ENCODE data around the gene TMCO4.
A peak's percentile ranks its signal among the peaks of the same experiment; 100 is the strongest.

TMCO4 gene

DNA sequence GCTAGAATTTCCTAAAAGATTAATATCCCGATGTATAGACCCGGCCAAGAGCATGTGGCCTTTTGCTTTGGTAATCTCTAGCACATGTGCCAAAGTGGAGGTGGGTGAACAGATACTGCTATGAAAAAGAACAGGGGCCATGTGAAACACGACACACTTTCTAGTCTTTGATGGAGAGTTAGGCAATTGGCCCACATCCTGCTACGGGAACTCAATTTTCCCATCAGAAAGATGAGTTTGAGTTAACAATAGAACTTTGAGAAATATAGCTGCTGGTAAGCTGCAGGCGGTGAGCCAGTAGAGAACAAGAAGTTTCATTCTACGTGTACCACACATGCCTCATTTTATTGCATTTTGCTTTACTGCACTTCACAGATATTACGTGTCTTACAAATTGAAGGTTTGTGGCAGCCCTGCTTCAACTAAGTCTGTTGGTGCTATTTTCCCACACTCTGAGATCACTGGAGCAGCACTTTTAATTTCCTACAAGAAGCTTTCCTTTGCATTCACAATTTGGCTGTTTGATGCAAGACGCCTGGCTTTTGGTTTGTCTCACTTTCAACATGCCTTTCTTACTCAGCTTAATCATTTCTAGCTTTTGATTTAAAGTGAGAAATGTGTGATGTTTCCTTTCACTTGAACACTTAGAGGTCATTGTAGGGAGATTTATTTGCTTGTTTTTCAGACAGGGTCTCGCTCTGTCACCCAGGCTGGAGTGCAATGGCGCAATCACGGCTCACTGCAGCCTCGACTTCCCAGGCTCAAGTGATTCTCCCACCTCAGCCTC, 88.7 kb downstream of the TMCO4 start:
- no peak for DNase-seq

DNA sequence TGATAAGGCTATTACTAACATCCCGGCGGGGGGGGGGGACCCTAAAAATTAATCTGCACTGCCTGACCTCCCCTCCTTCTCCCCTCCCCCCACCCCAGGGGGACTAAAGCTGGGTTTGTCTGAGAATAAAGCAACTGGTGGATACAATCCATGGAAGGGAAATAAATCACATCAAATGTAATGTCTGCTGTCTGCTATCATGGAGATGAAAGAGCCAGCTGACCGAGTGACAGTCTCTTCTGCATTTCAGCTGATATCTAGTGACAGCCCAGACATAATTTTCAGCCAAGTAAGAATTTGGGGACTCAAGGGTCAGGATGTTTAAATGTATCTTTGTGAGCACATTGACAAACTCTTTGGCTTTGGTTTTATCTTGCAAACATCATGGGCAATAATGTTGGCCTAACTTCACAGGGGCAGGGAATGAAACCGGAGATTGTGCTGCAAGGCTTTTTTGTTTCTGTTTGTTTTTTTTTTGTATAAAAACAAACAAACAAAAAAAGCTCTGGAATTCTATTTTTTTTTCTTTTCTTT, 90.4 kb downstream of the TMCO4 start:
- DNase-seq, result no peak

DNA sequence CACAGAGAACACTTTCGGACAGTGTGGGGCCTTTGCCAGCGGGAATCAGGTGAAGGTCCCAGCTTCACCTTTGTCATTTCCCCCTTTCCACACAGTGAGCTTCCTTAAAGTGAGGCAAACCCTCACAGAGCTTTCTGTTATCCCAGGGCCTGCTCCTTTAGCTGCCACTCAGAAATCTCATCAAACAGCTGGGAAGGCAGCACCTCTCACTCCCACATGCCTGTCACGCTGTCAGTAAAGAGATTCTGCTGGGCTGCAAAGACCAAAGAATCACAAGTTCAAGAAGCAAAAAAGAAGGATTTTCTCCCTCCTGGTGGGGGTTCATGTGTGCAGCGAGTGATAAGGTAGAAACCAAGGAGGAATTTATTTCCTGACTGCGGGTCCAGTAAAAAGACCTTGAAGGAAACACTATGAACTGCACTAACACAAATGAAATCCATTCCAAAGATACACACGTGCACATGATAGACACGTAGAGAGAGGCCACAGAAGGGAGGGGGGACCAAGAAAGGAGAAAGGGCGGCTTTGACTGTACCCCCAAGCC, 91.1 kb downstream of the TMCO4 start:
- no peak for DNase-seq

DNA sequence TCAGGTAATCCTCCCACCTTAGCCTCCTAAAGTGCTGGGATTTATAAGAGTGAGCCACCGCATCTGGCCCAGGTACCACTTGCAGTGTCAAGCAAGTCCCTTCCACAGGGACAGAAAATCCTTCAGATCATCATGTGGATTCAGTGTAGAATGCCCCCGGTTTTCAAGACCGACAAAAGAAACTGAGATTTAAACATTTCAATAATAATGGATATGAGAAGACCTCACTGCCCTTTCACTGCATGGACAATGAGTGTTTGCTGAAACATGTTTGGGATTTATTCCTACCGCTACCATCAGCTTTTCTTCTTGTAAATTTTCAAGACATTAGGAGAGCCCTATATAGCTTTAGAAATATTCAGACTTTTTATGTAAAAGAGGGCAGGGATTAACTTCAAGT, 93.6 kb downstream of the TMCO4 start:
- no peak for DNase-seq

DNA sequence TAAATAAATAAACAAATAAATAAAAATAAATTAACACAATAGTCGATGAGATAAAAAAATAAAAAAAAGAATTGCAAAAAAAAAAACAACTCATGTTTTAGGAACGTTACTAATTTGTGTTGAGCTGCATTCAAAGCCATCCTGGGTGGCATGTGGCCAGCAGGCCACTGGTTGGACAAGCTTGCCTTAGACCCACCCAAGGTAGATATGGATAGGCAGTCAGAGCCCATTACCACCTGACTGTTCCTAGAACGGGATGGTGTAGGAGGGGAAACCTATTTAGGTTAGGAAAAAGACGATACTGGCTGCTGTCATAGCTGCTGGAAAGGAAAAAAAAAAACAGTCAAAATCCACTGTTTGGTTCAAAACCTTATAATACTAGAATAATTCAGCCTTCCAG, 94.3 kb downstream of the TMCO4 start:
- DNase-seq, result no peak

DNA sequence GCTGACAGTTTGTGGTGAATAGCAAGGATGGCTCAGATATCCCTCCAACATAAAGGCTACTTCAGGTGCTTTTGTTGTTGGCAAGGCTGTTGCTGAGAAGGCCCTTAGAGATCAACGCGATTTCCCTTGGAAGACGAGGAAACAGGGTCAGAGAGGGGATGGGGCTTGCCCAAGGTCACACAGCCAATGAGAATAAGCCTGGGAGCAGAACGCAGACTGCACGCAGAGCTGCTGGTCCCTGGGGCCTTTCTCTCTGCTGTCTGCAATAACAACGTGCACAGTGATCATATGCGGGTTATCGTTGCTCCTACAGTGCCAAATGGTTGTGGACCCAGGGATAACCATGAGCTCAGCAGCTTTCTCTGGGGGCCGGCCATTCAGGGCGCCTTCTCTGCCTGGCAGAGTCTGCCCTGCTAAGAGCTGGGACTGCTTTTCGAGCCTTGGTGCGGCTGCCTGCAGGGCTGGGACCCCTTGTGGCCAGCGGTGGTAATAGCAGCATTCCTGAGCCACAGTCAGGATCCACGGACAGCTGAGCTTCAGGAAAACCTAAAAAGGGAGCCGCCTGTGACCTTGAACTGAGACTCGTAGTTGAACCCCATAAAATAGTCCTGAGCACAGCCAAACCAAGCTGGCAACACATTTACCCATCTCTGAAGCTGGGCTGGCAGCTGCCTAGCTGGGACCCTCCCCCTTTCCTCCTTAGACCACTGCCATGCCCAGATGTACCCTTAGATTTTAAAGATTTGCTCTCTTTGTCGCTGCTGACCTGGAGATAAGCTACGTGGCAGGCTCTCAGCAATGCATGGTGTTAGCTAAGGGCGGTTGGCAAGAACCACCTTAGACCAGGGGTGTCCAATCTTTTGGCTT, 95.2 kb downstream of the TMCO4 start:
- peak in 1 of 2 experiments; percentile 61 for DNase-seq

DNA sequence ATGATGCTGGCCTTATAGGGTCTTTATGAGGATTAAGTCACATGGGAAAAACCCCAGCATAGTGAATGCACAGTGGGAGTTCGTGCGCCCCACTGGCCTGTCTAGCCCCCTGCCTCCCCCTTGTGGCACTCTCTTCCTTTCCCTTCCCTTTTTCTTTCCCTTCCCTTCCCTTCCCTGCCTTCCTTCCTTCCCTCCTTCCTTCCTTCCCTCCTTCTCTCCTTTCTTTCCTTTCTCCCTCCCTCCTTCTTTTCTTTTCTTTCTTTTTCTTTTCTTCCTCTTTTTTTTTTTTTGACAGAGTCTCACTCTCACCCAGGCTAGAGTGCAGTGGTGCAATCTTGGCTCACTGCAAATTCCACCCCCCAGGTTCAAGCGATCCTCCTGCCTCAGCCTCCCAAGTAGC, 96.4 kb downstream of the TMCO4 start:
- no peak for DNase-seq

DNA sequence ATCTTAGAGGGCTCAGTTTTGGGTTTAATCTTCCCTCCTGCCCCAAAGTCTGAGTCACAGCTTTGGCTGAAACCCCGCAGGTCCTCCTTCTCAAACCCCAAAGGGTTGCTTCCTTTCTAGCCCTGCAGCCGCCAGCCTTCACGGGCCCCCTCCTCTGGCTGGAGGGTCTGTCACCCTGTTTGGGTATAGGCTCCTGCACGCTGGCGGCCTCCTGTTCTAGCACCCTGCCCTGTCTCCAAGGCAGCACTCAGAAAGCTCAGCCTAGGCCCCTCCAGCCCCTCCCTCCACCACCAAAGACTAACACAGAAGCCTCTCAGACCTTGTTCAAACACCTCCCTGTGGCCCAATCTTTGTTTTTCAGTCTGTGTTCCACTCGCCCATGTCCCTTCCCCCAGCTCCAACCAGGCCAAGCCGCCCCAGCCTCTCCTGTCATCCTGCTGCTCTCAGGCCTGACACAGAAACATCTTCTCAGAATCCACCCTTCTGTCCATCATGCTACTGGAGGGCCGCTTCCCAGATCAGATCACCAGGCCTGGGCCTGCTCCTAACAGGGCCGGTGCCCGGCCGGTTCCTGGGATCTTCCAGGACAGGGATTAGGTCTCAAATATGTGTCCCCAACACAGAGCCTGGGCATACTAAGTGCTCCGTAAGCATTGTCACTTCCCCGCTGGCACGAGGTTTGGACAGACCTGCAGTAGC, 99.5 kb downstream of the TMCO4 start:
- DNase-seq, result no peak

DNA sequence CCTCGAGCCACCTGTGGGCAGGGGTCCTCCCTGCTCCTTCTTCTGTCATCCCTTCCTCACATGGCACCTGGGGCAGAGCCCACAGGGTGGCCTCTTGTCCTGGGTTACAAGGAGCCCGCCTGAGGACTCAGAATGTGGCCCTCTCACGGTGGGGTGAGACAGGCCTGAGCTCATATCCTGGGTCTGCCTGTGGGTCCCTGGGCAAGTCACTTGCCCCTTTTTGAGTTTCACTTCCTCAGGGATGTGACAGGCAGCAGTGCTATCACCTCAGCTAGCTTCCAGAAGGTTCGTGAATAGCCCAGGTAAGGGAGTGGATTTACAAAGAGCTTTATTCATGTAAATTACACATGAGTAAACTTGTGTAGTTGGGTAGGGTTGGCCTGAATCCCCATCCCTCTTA, 101.5 kb downstream of the TMCO4 start:
- no peak for DNase-seq

DNA sequence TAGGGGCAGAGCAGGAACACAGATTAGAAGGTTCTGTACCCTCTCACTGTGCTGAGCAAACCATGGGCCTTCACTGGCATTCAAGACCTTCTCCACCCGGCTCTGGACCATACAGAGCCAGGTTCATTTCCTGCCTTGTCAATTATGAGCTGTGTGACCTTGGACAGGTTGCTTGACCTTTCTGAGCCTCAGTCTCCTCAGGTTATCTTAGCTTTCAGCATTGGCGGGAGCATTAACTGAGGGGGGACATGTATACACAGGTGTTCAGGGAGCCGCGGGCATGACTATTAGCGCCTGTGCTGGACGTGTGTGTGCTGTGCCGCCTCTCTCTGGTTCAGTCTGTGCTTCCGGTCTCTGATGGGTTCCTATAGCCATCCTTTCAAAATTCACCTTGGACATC, 102.9 kb downstream of the TMCO4 start:
- no peak for DNase-seq

DNA sequence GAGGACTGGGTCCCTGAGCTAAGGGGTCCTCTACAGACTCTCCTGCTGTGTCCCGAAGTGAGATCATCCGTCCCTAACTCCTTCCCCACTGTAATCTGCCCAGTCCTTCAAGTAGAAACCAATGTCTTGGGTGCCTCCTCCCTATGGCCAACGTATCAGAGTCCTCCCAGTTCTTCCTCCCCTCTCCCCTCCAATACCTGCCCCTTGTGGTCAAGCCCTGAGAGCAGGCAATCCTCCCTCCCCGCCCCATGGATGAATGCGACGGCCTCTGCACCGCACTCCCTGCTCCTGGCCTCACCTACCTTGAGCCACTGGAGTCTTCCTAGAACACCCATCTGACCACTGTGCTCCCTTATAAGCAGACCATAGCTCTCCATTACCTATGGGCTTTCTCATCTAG, 103.9 kb downstream of the TMCO4 start:
- no peak for DNase-seq

DNA sequence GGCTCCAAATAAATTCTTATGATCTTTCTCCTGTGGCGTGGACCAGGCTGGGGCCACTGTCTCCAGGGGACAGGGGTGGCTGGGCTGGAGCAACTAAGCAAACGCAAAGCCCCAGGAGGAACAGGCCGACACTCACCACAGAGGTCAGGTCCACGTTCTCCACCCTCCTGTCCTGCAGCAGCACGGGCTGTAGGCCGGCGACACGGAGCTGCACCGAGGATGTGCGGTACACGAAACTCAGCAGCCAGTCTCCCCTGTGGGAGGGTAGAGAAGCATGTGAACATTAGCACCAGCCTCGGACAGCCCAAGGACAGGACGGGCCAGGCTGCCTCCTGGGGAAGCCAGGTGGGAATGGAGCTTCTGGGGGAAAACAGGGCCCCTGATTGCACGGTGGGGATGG, 105.4 kb downstream of the TMCO4 start:
- DNase-seq, result no peak

DNA sequence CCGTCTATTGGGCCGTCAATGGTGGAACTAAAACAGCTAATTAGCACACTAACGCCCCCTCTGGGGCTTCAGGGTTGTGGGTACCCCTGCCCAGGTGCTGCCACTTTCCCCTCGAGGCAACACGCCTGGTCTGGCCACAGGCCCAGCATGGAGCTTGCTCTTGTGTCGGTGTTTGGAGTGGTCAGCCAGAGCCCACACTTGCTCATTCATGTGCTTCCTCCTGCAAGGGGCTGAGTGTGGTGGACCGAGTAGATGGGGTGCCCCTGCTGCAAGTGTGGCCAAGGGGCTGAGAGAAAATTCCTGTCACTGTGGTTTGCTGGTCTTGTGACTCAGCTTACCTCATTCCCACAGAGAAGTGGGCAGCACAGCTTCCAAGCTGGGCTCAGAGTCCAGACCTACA, 109.4 kb downstream of the TMCO4 start:
- no peak for DNase-seq

DNA sequence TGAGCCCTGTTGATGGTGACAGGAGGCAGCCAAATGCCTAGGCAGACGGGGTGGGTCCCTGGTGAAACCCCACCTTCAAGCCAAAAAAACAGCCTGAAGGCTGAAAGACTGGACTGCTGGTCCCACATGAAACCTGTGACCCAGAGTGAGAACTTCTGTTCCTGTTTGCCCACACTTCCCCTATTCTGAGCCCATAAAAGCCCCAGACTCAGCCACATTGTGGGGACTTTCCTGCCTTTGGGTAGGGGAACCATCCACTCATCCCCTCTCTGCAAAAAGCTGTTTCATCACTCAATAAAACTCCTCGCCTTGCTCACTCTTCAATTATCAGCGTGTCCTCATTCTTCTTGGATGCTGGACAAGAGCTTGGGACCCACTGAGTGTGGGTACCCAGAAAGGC, 109.9 kb downstream of the TMCO4 start:
- no peak for DNase-seq

DNA sequence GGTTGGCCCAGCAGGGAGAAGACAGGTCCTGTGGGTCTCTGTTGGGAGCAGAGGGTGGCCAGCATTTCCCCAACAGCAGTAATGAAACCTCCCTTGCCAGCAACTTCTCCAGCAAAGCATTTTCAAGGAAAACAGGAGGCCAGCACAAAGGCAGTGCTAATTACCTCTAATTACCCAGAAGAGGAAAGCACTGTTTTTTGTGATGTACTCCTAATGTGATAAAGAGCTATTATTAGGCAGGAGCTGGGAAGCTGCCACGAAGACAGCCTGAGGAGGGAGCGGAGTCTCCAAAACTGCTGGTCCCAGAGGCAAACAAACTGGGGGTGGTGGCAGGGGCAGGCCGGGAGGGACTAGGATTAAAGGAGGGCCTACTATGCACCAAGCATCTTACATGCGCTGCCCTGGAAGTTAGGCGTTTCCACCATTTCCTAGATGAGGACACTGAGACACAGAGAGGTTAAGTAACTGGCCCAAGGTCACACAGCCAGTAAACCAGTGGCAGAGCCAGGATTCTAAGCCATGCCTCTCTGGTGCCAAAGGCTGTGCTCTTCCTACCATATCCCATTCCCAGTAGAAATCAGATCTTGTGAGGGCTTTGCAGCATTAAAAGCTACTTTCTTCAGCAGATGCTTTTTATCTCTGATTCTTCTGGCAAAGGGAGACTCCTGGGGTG, 110.5 kb downstream of the TMCO4 start:
- DNase-seq, result no peak

DNA sequence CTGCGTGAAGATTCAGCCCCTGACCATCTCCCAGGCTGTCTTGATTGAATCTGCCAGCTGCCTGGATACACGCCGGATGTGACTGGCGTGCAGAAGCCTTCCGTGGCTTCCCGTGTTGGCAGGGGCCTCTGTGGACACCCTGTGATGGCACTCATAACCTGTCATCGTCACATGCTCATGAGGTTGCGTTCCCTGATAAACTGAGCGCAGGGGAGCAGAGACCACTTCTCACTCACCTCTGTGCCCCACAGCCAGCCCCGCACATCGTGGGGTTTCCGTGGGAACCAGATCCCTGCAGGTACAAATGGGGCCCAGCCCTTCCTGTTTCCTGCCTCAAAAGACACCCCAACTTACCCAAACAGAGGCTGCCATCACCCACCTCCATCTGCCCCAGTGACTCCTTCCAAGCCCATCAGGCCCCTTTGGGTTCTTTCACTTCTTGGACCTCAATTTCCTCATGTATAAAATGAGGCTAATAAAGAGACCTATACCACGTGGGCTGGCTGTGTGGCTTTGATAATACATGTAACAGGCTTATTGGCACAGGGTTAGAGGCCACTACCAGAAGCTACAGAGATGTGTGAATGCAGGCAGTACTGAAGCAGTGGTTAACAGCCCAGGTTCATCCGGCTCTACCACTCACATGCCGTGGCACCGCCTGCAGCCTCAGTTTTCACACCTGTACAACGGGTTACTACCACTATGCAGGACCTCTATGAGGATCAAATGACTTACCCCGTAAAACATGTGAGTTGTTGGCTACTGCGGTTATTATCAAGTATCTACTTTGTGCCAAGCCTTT, 111.5 kb downstream of the TMCO4 start:
- DNase-seq, result no peak

DNA sequence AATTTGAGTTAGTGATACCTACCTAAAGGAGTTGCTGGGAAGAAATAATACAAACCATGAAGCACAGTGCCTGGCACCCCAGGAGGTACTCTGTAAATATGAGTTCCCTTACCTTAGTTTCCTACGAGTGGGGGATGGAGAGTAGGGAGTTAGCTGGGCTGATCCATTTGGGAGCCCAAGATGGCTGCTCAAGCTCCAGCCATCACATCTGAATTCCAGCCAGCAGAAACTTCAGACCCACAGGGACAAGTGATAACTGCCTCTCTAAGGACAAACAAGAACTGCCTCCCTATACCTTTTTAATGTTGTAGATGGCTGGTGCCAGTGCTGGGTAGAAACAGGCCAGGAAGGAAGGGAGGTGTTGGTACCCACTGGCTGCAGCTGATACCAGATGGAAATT, 112.3 kb downstream of the TMCO4 start:
- no peak for DNase-seq

DNA sequence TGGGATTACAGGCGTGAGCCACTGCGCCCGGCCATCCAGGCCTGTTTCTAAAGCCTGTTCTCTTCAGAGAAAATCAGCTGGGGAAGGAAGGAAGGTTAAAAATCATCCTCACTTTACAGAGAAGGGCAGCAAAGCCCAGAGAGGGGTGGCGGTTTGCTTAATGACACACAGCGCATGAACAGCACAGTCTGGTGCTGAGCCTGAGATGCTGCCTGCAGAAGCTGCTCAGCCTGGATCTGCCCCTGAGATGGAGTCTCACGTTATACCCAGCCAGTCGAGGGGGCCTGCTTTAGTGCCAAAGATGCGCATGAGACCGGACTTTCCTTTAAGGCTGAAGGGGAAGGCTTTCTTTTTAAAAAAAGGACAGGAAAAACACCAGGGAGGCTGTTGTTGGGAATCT, 113.7 kb downstream of the TMCO4 start:
- no peak for DNase-seq

DNA sequence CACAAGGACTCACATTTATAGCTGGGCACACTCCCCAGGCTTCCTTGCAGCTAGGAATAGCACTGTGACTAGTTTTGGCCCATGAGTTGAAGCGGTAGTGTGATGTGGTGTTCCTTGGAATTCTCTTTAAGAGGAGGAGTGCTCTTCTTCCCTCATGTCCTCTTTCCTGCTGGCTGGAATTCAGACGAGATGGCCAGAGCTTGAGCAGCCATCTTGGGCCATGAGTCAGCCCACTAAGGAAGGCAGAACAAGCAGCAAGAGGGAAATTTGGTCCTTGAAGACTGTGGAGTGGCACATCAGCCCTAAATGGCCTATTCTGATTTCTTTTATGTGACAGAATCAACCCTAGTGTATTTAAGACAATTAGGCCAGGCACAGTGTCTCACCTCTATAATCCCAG, 115.0 kb downstream of the TMCO4 start:
- DNase-seq, result no peak

DNA sequence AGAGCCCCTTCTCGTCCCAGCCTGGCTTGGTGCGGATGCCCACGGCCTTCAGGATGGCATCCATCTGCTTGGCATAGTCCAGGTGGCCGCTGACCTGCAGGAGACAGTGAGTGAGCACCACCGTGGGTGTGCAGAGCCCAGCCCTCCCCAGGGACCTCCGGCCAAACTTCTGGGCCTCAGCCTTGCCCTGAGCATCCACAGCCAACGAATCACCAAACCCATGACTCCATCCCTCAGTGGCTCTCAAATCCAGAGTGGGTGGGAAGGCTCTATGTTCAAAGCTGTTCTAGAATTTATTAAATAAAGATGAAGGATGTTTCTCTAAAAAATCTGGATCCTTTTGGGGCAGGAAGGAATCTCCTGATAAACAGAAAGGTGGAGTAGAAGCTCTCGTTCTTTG, 116.4 kb downstream of the TMCO4 start:
- no peak for DNase-seq

DNA sequence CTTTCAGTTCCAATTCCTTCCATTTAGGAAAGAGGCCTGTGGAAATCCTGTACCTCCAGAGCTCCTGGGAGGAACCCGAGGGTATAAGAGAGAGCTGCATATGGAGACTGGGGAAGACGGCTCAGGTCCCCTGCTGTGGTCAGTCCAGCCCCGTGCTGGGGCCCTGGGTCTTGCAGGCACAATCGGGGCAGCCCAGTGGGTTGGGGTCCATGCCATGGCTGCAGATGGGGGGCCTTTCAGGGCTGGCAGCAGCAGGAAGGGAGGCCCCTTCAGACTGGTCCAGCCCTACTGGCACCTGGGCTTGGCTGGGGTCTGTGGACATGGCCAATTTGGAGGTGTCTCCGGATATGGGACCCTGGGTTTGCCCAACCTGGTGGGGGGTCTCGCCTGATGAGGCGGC, 116.8 kb downstream of the TMCO4 start:
- DNase-seq, result no peak

DNA sequence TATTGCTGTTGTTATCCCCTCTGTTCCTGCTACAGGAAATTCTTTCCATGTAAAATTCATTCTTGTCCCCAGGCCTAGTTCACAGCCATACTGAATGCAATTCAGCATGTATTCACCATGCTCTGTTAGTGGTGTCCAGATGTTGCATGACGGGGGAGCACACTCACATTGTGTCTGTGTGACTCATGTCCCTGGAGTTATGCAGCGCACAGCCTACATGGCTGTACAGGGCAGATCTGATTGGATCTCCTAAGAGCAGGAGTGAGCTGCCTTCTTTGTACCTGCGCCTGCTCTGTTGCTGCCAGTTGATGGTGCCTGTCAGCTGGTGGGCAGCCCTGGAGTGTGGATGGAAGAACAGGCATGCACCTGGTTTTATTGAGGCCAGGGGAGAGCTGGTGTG, 117.5 kb downstream of the TMCO4 start:
- no peak for DNase-seq

Data from NCI-H526 (cell line).